ENCODE results near the gene STX1A.
"Not testable (repeated sequence)": the region's sequence is repeated elsewhere in the genome, so short reads cannot be mapped to it uniquely, and the experiment has no call there.

STX1A gene

DNA sequence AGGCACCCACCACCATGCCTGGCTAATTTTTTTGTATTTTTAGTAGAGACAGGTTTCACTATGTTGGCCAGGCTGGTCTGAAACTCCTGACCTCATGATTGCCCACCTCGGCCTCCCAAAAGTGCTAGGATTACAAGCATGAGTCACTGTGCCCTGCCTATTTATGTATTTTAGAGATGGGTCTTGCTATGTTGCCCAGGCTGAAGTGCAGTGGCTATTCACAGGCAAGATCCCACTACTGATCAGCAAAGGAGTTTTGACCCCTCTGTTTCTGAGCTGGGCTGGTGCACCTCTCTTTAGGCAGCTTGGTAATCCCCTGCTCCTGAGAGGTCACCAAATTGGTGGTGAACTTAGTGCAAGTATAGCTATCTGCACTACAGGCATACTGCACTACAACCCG is 12.9 kb upstream of the STX1A start:
- no peak overlapping the region for H3K27ac ChIP-seq (ENCODE audit: low read length)
- no peaks in the 10 kb centered on the region for H3K27me3 ChIP-seq (ENCODE audit: control insufficient read depth, insufficient read depth, low read length)
- no peak overlapping the region for H3K9ac ChIP-seq (ENCODE audit: low read length)
- H3K4me1 ChIP-seq (ENCODE audit: control insufficient read depth, low read depth, low read length), result peaks cover 8% of the 10 kb centered on the region
- H3K9me3 ChIP-seq (ENCODE audit: control insufficient read depth, low read depth, low read length), result no peaks in the 10 kb centered on the region
- peaks cover 10% of the 10 kb centered on the region for H3K36me3 ChIP-seq (ENCODE audit: control insufficient read depth, low read depth, low read length)
- H3K4me3 ChIP-seq (ENCODE audit: low read length), result no peak overlapping the region

GRCh38 chr7:73730485-73730884 is 11.0 kb upstream of the STX1A start:
- Histone ChIP-seq H3K4me3 (ENCODE audit: low read length) (no peak overlapping the region), H3K27ac (ENCODE audit: low read length) (no peak overlapping the region), H3K27me3 (ENCODE audit: control insufficient read depth, insufficient read depth, low read length) (no peaks in the 10 kb centered on the region)

DNA sequence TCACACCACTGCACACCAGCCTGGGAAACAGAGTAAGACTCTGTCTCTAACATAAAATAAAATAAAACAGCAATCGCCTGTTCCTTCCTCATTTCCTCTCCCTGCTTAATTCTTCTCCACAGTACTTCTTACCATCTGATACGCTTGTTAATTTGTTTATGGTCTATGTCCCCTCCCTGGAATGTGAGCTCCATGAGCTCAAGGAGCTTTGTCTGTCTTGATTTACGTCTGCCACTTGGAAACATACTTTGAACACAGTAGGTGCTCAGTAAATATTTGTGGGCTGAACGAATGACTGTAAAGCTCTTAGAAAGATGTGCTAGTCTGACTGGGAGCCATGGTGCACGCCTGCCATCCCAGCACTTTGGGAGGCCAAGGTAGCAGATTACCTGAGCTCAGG is 9.1 kb upstream of the STX1A start:
- no peak overlapping the region for H3K9ac ChIP-seq (ENCODE audit: low read length)
- H3K4me3 ChIP-seq (ENCODE audit: low read length), result no peak overlapping the region
- H3K36me3 ChIP-seq (ENCODE audit: control insufficient read depth, low read depth, low read length), result no peaks in the 10 kb centered on the region
- H3K27me3 ChIP-seq (ENCODE audit: control insufficient read depth, insufficient read depth, low read length), result no peaks in the 10 kb centered on the region
- H3K4me1 ChIP-seq (ENCODE audit: control insufficient read depth, low read depth, low read length), result peaks cover 8% of the 10 kb centered on the region
- no peaks in the 10 kb centered on the region for H3K9me3 ChIP-seq (ENCODE audit: control insufficient read depth, low read depth, low read length)
- H3K27ac ChIP-seq (ENCODE audit: low read length), result no peak overlapping the region

More at GRCh38 chr7:73730485-73730884, 11.0 kb upstream of the STX1A start:
- H3K36me3 ChIP-seq (ENCODE audit: control insufficient read depth, low read depth, low read length), result no peaks in the 10 kb centered on the region
- H3K4me1 ChIP-seq (ENCODE audit: control insufficient read depth, low read depth, low read length), result peaks cover 8% of the 10 kb centered on the region
- H3K9me3 ChIP-seq (ENCODE audit: control insufficient read depth, low read depth, low read length), result no peaks in the 10 kb centered on the region
- H3K9ac ChIP-seq (ENCODE audit: low read length), result no peak overlapping the region

DNA sequence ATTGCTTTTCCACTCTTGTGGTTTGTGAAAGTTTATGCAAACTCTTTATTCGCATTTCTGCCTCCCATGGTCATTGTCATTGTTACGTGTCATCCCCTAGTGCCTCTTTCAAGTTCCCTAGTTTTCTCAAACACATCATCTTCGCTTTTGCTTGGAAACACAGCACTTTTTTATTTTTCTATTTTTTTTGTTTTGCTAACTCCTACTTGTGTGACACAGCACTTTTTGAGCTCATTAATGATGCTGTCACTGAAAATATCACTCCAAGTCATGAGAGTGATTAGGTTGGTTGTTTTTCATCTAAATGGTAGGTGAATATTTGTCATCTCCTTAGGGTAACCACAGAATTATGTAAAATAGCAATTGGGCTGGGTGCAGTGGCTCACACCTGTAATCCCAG is 8.5 kb upstream of the STX1A start:
- Histone ChIP-seq H3K27ac (ENCODE audit: low read length) (no peak overlapping the region), H3K4me3 (ENCODE audit: low read length) (no peak overlapping the region), H3K9me3 (ENCODE audit: control insufficient read depth, low read depth, low read length) (no peaks in the 10 kb centered on the region), H3K27me3 (ENCODE audit: control insufficient read depth, insufficient read depth, low read length) (no peaks in the 10 kb centered on the region), H3K9ac (ENCODE audit: low read length) (no peak overlapping the region), H3K36me3 (ENCODE audit: control insufficient read depth, low read depth, low read length) (no peaks in the 10 kb centered on the region), H3K4me1 (ENCODE audit: control insufficient read depth, low read depth, low read length) (peaks cover 8% of the 10 kb centered on the region)

DNA sequence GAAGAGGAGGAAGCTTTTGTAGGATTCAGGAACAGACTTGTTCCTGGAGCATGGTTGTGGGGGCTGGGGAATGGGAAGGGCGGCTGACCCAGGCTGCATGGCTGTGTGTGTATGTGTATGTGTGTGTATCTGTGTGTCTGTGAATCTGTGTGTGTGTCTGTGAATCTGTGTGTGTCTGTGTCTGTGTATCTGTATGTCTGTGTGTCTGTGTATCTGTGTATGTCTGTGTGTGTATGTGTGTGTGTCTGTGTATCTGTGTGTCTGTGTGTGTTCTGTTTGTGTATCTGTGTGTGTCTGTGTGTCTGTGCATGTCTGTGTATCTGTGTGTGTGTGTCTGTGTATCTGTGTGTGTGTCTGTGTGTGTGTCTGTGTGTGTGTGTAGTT is 6.6 kb upstream of the STX1A start:
- Histone ChIP-seq H3K36me3 (ENCODE audit: control insufficient read depth, low read depth, low read length) (no peaks in the 10 kb centered on the region), H3K4me1 (ENCODE audit: control insufficient read depth, low read depth, low read length) (peaks cover 8% of the 10 kb centered on the region), H3K27me3 (ENCODE audit: control insufficient read depth, insufficient read depth, low read length) (no peaks in the 10 kb centered on the region), H3K9me3 (ENCODE audit: control insufficient read depth, low read depth, low read length) (no peaks in the 10 kb centered on the region), H3K27ac (ENCODE audit: low read length) (no peak overlapping the region), H3K9ac (ENCODE audit: low read length) (no peak overlapping the region), H3K4me3 (ENCODE audit: low read length) (no peak overlapping the region)

DNA sequence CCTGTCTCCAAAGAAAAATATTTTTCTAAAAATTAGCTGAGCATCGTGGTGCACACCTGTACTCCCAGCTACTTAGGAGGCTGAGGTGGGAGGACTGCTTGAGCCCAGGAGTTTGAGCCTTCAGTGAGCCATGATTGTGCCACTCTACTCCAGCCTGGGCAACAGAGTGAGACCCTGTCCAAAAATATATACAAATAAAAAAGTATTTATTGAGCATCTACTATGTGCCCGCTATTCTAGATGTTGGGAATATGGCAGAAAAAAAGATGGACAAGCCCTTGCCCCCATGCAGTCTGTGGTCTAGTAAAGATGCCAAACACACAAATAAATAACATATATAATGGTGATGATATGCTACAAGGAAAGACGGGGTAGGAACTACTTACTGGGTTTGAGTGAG is 4.3 kb upstream of the STX1A start:
- H3K9me3 ChIP-seq (ENCODE audit: control insufficient read depth, low read depth, low read length), result no peaks in the 10 kb centered on the region

DNA sequence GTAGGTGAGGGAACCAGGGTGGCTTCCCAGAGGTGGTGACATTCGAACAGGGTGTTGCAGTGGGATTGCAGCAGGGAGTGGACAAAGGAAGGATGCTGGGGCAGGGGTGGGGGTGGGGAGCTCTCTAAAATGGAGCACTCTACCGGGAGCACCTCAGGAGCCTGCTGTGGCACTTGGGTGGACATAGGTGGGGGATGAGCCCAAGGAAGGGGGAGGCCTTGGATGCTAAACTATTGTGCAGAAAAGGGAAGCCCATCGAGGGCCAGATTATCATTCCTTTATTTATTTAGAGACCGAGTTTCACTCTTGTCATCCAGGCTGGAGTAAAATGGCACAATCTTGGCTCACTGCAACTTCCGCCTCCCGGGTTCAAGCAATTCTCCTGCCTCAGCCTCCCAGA is 3.3 kb upstream of the STX1A start:
- Histone ChIP-seq H3K36me3 (ENCODE audit: control insufficient read depth, low read depth, low read length) (no peaks in the 10 kb centered on the region), H3K27ac (ENCODE audit: low read length) (no peak overlapping the region), H3K9me3 (ENCODE audit: control insufficient read depth, low read depth, low read length) (no peaks in the 10 kb centered on the region)

More for the DNA sequence above, 4.3 kb upstream of the STX1A start:
- no peak overlapping the region for H3K4me3 ChIP-seq (ENCODE audit: low read length)
- H3K27ac ChIP-seq (ENCODE audit: low read length), result no peak overlapping the region
- H3K36me3 ChIP-seq (ENCODE audit: control insufficient read depth, low read depth, low read length), result no peaks in the 10 kb centered on the region
- H3K4me1 ChIP-seq (ENCODE audit: control insufficient read depth, low read depth, low read length), result peaks cover 4% of the 10 kb centered on the region
- H3K9ac ChIP-seq (ENCODE audit: low read length), result no peak overlapping the region
- peaks cover 11% of the 10 kb centered on the region for H3K27me3 ChIP-seq (ENCODE audit: control insufficient read depth, insufficient read depth, low read length)

DNA sequence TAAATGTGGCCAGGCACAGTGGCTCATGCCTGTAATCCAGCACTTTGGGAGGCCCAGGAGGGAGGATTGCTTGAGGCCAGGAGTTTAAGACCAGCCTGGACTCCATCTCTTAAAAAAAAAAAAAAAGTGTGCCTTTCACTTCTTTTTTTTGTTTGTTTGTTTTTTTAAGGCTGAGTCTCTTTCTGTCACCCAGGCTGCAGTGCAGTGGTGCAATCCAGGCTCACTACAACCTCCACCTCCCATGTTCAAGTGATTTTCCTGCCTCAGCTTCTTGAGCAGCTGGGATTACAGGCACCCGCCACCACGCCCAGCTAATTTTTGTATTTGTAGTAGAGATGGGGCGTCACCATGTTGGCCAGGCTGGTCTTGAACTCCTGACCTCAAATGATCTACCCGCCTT is 2.7 kb upstream of the STX1A start:
- not testable (repeated sequence) for H3K36me3 ChIP-seq (ENCODE audit: control insufficient read depth, low read depth, low read length); H3K9ac ChIP-seq (ENCODE audit: low read length)

More for the DNA sequence above, 3.3 kb upstream of the STX1A start:
- no peak overlapping the region for H3K4me3 ChIP-seq (ENCODE audit: low read length)
- no peaks in the 10 kb centered on the region for H3K4me1 ChIP-seq (ENCODE audit: control insufficient read depth, low read depth, low read length)
- H3K27me3 ChIP-seq (ENCODE audit: control insufficient read depth, insufficient read depth, low read length), result peaks cover 22% of the 10 kb centered on the region
- H3K9ac ChIP-seq (ENCODE audit: low read length), result no peak overlapping the region

GRCh38 chr7:73721377-73721817 is 1.9 kb upstream of the STX1A start:
- peaks cover 23% of the 10 kb centered on the region for H3K27me3 ChIP-seq (ENCODE audit: control insufficient read depth, insufficient read depth, low read length)
- H3K9ac ChIP-seq (ENCODE audit: low read length), result no peak overlapping the region
- no peaks in the 10 kb centered on the region for H3K9me3 ChIP-seq (ENCODE audit: control insufficient read depth, low read depth, low read length)
- no peaks in the 10 kb centered on the region for H3K36me3 ChIP-seq (ENCODE audit: control insufficient read depth, low read depth, low read length)
- H3K4me3 ChIP-seq (ENCODE audit: low read length), result no peak overlapping the region
- H3K4me1 ChIP-seq (ENCODE audit: control insufficient read depth, low read depth, low read length), result no peaks in the 10 kb centered on the region
- no peak overlapping the region for H3K27ac ChIP-seq (ENCODE audit: low read length)

More for the DNA sequence above, 2.7 kb upstream of the STX1A start:
- peaks cover 23% of the 10 kb centered on the region for H3K27me3 ChIP-seq (ENCODE audit: control insufficient read depth, insufficient read depth, low read length)
- not testable (repeated sequence) for H3K9me3 ChIP-seq (ENCODE audit: control insufficient read depth, low read depth, low read length); H3K4me3 ChIP-seq (ENCODE audit: low read length); H3K27ac ChIP-seq (ENCODE audit: low read length); H3K4me1 ChIP-seq (ENCODE audit: control insufficient read depth, low read depth, low read length)

GRCh38 chr7:73720443-73720842 is 974 bp upstream of the STX1A start:
- H3K4me1 ChIP-seq (ENCODE audit: control insufficient read depth, low read depth, low read length); H3K9me3 ChIP-seq (ENCODE audit: control insufficient read depth, low read depth, low read length); H3K36me3 ChIP-seq (ENCODE audit: control insufficient read depth, low read depth, low read length); H3K4me3 ChIP-seq (ENCODE audit: low read length); H3K27ac ChIP-seq (ENCODE audit: low read length); H3K9ac ChIP-seq (ENCODE audit: low read length): not testable (repeated sequence)
- peaks cover 23% of the 10 kb centered on the region for H3K27me3 ChIP-seq (ENCODE audit: control insufficient read depth, insufficient read depth, low read length)

DNA sequence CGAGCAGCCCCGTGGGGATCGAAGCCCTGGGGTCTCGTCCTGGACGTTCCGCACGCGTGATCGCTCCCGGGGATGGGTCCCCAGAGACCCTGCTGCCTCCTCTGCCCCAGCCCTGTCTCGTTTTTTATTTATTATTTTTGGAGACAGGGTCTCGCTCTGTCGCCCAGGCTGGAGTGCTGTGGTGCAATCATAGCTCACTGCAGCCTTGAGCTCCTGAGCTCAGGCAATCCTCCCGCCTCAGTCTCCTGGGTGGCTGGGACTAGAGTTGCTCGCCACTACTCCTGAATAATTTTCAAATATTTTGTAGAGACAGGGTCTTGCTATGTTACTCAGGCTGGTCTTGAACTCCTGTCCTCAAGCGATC is 319 bp upstream of the STX1A start:
- Histone ChIP-seq H3K27me3 (ENCODE audit: control insufficient read depth, insufficient read depth, low read length) (peaks cover 23% of the 10 kb centered on the region), H3K4me3 (ENCODE audit: low read length) (no peak overlapping the region), H3K36me3 (ENCODE audit: control insufficient read depth, low read depth, low read length) (no peaks in the 10 kb centered on the region), H3K27ac (ENCODE audit: low read length) (no peak overlapping the region), H3K4me1 (ENCODE audit: control insufficient read depth, low read depth, low read length) (no peaks in the 10 kb centered on the region), H3K9me3 (ENCODE audit: control insufficient read depth, low read depth, low read length) (no peaks in the 10 kb centered on the region), H3K9ac (ENCODE audit: low read length) (no peak overlapping the region)

- Histone ChIP-seq H3K27me3 (ENCODE audit: control insufficient read depth, insufficient read depth, low read length) (peaks cover 23% of the 10 kb centered on the region), H3K36me3 (ENCODE audit: control insufficient read depth, low read depth, low read length) (no peaks in the 10 kb centered on the region), H3K9ac (ENCODE audit: low read length) (no peak overlapping the region), H3K4me3 (ENCODE audit: low read length) (peak overlapping the region; percentile 81), H3K4me1 (ENCODE audit: control insufficient read depth, low read depth, low read length) (no peaks in the 10 kb centered on the region), H3K9me3 (ENCODE audit: control insufficient read depth, low read depth, low read length) (no peaks in the 10 kb centered on the region), H3K27ac (ENCODE audit: low read length) (no peak overlapping the region)
Observed at GRCh38 chr7:73718438-73718881, 1.0 kb downstream of the STX1A start.
